ENCODE data around the gene PLEKHB2.
"Not testable (repeated sequence)": the region's sequence is repeated elsewhere in the genome, so short reads cannot be mapped to it uniquely, and the experiment has no call there.

The PLEKHB2 gene, protein sequence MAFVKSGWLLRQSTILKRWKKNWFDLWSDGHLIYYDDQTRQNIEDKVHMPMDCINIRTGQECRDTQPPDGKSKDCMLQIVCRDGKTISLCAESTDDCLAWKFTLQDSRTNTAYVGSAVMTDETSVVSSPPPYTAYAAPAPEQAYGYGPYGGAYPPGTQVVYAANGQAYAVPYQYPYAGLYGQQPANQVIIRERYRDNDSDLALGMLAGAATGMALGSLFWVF

DNA sequence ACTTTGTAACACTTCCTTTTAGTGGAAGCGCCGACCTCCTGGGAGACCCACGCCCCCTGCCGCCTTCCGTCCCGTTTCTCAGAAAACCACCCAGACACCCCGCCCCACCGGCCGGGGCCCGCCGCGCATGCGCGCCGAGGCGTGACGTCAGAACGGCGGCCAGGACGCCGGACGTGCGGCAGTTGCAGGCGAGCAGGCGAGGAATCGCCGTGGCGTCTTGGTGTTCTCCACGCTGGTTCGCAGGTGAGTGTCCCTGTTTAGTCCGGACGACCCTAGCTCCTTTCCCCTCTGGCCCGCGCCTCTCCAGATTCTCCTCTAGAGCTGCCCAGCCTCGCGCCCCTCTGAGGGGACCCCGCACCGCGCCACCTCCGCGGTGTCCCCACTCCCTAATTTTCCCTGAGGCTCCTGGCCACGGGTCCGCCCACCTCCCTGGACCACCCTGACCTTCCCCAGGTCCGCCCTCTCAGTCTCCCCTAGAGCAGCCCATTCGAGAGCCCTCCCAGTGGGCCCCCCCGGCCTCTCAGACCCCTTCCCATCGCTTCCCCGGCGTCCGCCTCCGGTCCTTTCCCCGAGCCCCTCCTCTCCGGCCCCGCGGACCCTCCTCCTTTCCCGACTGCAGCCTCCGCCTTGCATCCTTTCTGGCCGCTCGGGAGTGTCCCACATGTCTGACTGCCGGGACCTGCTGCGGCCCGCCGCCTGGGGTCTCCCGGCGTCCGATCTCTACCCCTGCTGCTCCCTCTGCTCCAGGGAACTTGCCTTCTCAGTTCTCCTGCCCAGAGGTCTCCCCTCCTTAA, at the start of gene PLEKHB2:
TSS of gene PLEKHB2 (plus strand) at position 181 of the 794 bp plus-strand sequence. CDS start 15,606 bp downstream, outside the sequence.
- peak; percentile 85 to 89 (median 88) for DNase-seq (ENCODE audit: low read depth in 3 of 3)

DNA sequence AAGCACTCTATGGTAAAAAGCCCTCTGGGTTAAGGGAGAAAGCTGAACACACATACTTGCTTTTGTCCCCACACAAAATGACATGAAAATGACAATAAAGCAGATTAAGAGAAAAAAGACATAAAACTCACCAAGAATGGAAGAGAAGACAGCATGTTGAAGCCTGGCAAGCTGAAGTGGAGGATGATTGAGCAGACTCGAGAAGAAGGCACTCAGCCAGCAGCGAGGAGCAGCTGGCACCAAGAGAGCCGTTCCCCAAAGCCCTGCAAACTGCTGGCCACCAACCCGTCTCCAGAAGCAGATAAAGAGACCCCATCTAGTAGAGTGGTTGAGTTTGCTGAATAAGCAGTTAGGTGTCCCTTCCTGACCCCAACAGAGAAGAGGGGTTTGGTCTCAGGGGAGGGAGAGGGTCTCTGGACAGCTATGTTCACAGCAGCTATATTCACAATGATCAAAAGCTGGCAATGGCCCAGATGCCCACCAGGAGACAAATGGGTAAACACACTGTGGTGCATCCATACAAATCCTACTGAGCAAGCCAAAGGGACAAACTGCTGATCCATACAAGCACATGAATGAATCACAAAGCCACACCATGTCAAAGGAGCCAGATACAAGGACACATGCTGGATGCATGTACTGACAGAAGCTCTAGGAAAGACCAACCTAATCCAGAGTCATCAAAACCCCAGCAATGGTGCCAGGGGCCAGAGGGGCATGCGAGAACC, 48.8 kb upstream of the PLEKHB2 start:
- DNase-seq (ENCODE audit: low read depth in 3 of 3), result no peak

DNA sequence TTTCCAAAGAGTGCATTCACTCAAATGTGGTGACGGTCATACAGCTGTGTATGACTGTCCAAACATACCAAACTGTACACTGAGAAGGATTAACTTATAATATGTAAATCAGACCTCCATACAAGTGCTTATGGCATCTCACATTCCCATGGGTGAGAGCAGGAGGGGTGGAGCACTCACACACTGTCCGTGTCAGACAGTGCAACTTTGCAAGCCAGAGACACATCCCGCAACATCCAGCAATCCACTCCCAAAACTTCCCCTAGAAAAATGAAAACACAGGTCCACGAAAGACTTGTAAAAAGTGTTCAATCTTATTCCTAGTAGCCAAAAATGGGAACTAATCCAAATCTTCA, 48.2 kb upstream of the PLEKHB2 start:
- no peak for DNase-seq (ENCODE audit: low read depth in 3 of 3)

DNA sequence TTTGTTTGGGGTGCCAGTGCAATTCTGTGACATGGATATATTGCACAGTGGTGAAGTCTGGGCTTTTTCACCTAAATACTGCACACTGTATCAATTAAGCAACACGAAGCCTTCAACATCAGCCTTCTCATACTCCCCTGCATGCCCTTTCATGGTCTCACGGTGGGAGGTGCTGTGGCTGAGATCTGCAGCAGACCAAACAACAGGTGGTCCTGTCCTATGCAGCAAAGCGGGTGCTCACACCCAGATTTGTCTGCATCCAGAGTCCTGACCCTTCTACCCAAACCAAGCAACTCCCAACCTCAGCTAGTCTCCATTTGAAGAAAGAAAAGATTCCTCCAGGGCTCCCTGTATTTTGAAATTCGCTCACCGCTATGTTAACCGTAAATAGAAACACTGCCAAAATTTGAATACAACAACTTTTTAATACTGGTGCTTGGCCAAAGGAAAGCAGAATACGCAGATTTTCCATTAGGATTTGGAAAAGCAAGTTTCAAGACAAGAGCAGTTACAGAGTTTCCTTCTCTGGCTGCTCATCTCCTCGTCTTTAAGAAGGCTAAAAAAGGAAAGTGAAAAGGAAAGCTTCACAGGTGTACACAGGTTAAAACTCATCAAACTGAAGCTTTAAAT, 46.8 kb upstream of the PLEKHB2 start:
- no peak for DNase-seq (ENCODE audit: low read depth in 3 of 3)

DNA sequence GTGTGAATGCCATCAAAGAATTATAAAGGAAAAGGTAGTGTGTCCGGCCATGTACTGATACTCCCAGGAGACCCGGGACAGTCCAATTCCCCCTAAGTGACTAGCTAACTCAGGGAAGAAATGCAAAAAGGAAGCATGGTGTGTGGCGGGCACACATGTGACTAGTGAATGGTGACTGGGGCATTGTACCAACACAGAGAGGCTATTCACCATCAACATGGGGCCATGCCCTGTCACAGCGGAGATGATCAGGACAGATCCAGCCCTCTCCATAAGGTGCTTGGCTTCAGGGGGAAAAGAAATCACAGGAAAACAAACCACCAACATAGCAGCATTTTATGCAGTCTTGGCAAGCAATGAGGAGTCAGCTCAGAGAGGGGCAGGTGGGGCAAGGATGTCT, 46.2 kb upstream of the PLEKHB2 start:
- no peak for DNase-seq (ENCODE audit: low read depth in 3 of 3)

DNA sequence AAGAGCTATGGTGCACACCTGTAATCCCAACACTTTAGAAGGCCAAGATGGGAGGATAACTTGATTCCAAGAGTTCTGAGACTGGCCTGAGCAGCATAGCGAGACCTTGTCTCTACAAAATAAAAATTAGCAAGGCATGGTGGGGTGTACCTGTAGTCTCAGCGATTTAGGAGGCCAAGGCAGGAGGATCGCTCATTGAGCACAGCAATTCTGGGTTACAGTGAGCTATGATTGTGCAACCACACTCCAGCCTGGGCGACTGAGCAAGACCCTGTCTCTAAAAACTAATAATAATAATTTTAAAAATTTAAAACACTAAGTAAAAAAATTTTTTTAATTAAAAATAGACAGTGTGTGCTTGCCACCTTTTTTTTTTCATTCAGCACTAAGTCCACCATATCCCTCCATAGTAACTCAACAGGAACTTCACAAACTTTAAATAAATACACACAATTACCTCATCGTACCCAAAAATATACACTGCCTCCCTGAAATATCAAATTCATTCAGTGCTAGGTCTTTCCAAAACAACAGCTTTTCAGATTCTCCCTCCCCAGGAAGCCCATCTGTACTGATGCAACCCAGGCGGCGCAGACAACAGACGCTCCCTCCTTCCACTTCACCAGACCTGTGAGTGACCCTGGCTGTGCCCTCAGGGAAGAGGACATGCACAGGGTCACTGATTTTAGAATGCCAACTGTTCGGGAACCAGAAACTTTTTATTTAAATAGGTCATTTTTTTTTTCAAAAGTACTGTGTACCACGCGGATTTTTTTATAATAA, 41.4 kb upstream of the PLEKHB2 start:
- no peak for DNase-seq (ENCODE audit: low read depth in 3 of 3)

DNA sequence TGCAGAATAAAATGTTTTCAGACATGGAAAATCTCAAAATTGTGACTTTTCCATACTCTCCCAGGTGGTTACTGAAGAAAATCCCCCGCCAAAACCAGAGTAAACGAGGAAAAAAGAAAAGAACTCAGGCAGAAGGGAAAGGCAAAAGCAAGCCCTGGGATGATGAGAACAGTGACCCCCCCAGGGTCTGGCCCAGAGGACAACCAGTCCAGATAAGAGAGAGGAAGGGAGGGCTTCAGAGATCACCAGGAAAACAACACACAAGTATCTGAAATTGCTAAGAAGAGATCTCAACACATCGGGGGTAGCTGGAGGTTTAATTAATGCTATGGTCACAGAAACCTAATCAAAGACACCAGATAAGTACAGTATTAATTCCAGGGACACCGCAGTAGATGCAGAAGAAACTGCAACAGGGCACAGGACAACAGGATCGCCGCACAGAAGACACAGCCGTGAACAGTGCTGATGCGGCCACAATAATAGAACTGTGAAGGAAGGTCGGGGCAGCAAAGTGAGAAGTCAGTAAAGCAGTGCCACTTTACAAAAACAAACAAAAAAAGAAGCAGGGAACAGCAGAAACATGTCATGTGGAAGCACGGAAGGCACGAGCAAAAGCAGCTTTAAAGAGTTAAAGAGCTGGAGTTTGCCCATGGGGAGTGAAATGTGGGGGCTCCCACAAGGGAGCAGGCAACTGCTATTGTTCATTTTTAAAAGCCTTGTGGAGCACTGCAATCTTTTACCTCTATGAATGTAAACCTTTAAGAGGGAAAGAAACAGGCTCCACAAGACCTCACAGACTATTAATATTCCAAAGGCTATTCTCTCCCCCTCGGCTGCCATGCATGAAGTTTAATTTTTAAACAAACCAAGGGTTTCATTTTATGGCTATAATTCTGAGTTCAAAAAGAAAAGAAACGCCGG, 40.3 kb upstream of the PLEKHB2 start:
- DNase-seq (ENCODE audit: low read depth in 3 of 3), result no peak

DNA sequence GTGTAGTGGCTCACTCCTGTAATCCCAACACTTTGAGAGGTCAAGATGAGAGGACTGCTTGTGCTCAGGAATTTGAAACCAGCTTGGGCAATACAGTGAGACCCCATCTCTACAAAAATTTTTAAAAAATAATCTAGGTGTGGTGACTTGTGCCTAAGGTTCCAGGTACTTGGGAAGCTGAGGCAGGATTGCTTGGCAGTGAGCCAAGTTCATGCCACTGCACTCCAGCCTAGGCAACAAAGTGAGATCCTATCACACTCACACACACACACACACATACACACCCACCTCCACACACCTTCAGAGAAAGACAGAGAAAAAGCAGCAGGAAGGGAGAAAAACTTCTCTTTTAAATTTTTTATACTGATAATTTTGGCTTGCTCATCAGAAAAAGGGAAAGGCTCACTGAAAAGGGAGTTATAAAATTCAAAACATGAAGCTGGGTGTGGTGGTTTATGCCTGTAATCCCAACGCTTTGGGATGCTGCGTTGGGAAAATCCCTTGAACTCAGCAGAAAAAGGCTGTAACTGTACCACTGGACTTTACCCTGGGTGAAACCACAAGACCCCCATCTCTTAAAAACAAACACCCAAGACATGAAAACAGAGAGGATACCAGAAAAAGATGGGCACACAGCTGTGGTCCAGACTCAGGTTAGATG, 37.5 kb upstream of the PLEKHB2 start:
- DNase-seq (ENCODE audit: low read depth in 3 of 3), result no peak

DNA sequence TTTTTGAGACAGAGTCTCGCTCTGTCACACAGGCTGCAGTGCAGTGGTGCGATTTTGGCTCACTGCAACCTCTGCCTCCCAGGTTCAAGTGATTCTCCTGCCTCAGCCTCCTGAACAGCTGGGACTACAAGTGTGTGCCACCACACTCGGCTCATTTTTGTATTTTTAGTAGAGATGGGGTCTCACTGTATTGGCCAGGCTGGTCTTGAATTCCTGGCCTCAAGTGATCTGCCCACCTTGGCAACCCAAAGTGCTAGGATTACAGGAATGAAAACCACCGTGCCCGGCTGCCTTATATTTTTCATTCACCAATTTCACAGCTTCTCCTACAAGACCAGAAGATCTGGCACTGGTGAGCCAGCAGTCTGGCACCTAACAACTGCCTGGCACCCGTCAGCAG, 37.0 kb upstream of the PLEKHB2 start:
- DNase-seq (ENCODE audit: low read depth in 3 of 3), result not testable (repeated sequence)

DNA sequence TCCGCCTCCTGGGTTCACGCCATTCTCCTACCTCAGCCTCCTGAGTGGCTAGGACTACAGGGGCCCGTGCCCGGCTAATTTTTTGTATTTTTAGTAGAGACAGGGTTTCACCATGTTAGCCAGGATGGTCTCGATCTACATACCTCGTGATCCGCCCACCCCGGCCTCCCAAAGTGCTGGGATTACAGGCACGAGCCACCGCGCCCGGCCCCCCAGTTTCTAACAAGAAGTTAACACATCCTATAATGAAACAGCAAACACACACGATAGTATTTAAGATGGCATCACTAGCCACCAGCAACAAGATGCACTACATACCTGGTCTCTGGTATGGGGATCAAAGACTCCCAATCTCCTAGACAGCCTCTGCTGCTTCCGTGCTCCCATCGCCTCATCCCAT, 29.6 kb upstream of the PLEKHB2 start:
- DNase-seq (ENCODE audit: low read depth in 3 of 3), result not testable (repeated sequence)

DNA sequence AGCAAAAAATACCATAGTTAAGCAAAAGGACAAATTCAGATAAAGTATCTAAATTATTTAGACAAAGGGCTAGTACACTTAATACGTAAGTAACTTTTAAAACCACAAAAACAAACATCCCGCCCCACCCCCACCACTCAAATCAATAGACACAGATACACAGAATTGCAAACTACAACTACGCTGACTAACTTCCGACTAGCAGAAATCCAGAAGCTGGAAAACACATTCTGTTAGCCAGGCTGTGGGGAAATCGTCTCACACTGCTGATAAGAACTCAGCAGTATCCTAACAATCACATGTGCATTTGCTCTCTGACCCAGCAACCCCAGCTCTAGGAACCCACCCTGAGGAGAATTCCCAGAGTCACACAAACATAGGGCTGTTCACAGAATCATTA, 28.4 kb upstream of the PLEKHB2 start:
- no peak for DNase-seq (ENCODE audit: low read depth in 3 of 3)

DNA sequence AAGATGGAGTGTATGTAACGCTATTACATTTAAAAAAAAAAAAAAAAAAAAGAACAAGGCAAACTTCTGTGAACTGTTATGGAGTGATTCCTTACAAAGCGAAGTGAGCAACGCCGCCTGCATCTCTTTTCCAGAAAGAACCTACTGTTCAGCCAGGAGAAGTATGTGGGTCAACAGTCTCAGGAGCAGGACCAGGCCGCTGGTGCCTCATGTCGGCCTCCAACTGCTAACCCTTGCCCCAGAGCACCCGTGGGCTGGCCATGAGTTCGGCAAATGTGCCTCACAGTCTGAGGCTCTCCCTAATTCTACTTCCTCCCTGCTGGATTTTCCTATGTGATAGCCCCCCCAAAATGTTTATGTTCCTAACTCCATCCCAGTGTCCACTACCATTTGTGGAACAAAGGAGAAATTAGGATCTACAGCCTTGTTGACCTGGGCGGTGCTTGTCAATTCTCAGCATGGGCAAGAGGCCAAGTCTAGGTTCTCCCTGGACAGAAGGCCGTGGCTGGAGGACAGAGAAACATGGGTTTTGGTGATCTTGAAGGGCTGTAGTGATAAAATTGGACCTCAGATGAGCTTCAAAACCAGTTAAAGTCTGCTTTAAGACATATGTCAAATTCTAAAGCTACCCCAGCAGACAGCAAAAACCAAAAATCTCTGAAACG, 27.8 kb upstream of the PLEKHB2 start:
- no peak for DNase-seq (ENCODE audit: low read depth in 3 of 3)

DNA sequence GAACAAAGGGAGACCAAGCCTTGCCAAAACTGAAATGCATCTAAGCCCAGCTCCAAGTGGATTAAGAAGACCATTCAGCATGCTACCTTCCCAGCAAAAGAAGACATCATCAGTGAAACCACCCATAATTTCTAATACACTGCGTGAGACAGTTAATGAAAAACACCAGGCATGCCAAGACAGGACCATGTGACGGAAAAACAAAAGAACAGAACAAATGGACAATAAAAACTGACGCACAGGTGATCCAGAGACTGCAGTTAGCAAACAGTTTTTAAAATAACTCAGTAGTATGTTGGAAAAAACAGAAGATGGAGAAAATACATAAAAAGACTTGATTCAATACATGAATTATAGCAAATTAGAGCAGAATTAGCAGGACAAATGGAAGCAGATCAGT, 27.2 kb upstream of the PLEKHB2 start:
- DNase-seq (ENCODE audit: low read depth in 3 of 3), result no peak

DNA sequence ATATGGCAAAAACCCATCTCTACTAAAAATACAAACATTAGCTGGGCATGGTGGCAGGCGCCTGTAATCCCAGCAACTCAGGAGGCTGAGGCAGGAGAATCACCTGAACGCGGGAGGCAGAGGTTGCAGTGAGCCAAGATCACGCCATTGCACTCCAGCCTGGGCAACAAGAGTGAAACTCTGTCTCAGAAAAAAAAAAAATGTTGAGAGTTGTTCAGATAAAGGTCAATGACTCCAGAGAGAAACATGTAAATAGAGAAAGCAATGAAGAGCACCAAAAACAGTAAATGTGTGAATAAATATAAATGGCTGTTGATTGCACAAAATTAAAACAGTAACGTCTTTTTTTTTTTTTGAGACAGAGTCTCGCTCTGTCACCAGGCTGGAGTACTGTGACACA, 25.2 kb upstream of the PLEKHB2 start:
- not testable (repeated sequence) for DNase-seq (ENCODE audit: low read depth in 3 of 3)

DNA sequence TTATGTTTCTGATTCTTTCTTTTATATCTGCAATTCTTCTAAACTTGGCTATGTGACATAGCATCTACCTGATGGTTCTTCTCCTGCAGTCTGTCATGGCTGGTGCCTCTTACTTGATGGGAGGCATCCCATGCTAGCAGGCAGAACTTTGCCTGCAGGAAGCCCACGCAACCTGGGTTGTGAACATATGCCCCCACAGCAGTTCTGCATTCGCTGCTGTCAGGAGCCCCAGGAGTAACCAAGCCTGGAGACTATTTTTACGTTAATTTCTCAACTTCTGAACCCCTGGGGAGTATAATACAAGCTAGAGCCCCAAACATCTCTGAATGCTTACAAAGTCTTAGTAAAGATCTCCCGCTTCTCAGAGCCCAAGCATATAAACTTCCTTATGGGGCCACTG, 23.9 kb upstream of the PLEKHB2 start:
- DNase-seq (ENCODE audit: low read depth in 3 of 3), result no peak

DNA sequence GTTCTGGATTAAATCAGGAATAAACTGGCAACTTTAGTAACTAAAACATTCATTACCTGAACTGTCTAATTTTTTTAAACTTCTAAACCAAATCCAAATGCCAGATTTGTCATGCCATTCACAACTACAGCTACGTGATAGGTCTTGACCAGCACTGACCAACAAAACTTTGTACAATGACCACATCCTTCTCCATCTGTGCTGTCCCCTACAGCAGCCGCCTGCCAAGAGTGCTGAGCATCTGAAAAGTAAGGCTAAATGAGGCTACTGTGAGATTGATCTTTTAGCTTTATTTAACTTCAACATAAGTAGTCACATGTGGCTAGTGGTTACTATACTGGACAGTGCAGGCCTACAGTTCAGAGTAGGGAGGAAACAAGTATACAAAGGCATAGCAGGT, 19.5 kb upstream of the PLEKHB2 start:
- no peak for DNase-seq (ENCODE audit: low read depth in 3 of 3)

DNA sequence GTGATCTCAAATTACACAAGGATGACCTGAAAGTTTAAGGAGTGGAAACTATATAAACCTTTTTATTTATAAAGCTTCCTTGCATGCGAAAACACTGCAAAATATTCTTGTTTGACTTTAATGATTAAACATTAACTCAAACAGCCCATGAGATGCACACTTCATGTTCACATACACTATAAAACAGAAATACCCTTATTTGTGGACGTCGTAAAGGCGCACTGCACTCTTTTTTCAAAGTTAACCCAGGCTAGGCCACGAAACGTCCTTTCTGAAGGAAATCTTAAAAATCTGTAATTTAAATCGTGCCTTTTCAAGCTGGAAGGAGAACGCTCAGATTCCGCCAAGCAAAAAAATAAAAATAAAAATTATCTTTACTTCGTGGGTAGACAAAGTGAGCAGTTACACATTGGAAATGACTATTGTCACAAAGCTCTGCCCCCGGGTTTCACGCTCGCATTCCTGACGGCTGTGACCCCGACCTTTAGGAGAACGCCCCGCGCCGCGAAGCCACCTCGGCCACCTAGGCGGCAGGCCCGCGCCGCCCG, 12.6 kb upstream of the PLEKHB2 start:
- DNase-seq (ENCODE audit: low read depth in 3 of 3), result peak in 1 of 3 donors; percentile 38

DNA sequence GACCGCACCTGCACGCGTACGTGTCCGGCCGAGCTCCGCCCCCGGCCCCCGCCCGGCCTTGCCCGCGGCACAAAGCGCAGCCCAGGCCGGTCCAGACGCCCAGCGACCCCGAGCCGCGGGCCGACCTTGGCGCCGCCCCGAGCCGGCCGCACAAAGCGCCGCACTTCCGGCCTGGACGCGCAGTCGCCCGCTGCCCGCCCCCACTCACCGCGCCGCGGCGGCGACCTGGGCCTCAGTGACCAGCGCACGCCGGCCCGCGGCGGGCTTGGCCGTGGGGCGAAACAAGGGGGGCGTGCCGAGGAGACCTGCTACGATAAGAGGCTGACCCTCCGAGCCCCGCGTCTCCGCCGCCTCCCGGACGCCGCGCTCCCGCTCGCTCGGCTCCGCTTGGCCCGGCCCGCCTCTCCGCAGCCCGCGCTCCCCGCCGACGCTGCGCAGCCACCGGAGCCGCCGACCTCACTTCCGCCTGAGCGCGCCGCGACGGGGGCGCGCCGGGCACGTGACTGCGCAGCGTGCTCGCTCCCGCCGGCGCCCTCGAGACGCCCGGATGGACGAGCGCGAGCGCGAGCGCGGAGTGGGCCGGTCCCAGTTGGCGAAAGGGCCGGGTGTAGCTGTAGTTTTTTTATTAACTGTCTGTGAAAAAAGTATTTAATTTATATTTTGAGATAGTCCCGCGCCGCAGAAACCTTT, 12.0 kb upstream of the PLEKHB2 start, which contains the start of gene FAM168B:
TSS of gene FAM168B (minus strand) at position 455 of the 690 bp plus-strand sequence. CDS start 10,814 bp downstream, outside the sequence.
- DNase-seq (ENCODE audit: low read depth in 3 of 3), result peak; percentile 73 to 79 (median 75)
